ENCODE results near the gene TWF2.
A peak's percentile ranks its signal among the peaks of the same experiment; 100 is the strongest.
"Not testable (repeated sequence)": the region's sequence is repeated elsewhere in the genome, so short reads cannot be mapped to it uniquely, and the experiment has no call there.

Gene TWF2

GRCh38 chr3:52238761-52239701 lies at the start of gene TWF2:
Gene TWF2 (minus strand): TSS chr3:52239158. CDS start chr3:52239016, 142 bp downstream.
- peak; percentile 76 to 80 for DNase-seq (ENCODE audit: low read depth in 2 of 2)

- no peak for DNase-seq (ENCODE audit: low read depth in 2 of 2)
Observed at GRCh38 chr3:52288674-52289073, 49.7 kb upstream of the TWF2 start.

DNA sequence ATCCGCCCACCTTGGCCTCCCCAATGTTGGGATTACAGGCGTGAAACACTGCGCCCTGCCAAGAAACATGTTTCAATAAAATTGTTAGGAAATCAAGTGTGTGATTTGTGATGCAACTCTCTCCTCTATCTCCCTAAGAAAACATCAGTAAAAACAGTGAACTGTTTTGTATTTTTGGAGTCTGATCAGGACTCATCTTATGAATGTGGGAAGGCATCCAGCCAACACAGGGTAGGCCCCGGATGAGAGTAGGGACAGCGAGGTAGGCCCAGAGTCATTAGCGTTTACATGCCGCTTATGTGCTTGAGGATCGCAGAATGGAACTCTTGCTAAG lies 47.8 kb upstream of the TWF2 start:
- DNase-seq (ENCODE audit: low read depth in 2 of 2): no peak

DNA sequence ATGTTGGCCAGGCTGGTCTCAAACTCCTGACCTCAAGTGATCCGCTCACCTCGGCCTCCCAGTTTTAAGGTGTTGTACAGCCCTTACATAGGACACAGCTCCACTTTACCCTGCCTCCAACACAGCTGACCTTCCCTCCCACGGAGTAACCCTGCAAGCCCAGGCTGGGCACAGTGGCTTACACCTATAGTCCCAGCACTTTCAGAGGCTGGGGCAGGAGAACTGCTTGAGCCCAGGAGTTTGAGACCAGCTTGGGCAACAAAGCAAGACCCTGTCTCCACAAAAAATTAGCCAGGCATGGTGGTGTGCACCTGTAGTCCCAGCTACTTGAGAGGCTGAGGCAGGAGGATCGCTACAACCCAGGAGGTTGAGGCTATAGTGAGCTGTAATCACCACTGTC lies 45.1 kb upstream of the TWF2 start:
- not testable (repeated sequence) for DNase-seq (ENCODE audit: low read depth in 2 of 2)

- no peak for DNase-seq (ENCODE audit: low read depth in 2 of 2)
Observed at GRCh38 chr3:52283306-52283705, 44.3 kb upstream of the TWF2 start.

DNA sequence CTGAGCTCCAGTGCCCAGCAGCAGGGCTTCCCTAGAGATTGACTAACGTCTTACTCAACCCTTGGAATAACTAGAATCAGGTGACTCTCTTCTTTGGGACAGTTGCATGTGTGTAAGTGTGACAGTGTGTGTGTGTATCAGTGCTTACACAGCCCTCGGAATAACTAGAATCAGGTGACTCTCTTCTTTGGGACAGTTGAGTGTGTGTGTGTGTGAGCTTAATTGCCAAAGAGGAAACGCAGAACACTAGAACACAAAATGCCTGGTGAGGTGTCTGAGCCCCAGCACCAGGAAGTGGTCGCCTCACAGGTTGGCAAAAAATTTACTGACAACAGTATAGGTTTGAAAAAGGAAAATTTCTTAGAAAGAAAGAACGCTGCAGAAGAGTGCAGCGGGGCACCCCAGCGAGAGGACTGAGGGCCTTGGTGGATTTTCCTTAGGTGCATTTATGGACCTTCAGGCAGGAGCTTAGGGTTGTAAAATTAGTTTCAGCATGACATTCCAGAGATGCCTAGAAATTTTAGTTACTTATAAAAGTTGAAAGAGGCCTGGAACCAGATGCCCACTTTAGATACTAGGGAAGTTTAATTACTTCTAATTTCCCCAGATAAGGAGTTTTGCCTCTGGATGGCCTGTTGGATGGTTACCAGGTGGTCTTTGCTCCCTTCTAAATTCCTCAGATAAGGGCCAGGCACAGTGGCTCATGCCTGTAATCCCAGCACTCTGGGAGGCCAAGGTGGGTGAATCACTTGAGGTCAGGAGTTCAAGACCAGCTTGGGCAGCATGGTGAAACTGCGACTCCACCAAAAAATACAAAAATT lies 43.2 kb upstream of the TWF2 start:
- DNase-seq (ENCODE audit: low read depth in 2 of 2): no peak

DNA sequence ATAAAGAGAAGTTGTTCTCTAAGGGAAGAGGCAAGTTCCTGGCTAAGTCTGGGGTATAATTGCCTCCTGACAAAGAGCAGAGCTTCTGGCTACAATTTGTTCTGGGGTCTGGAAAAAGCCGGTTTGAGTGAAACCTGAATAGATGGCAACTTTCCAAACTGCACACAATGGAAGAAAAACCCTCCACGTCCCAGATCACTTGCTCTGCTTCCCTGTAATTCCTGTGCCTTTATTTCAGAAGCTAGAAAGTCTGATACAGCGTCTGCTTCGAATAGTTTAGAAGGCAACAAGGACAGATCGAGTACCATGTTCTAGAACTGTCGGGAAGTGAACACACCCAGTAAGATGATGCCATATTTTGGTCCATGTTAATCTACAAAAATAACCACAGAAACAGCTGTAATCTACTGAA lies 41.1 kb upstream of the TWF2 start:
- DNase-seq (ENCODE audit: low read depth in 2 of 2): no peak

DNA sequence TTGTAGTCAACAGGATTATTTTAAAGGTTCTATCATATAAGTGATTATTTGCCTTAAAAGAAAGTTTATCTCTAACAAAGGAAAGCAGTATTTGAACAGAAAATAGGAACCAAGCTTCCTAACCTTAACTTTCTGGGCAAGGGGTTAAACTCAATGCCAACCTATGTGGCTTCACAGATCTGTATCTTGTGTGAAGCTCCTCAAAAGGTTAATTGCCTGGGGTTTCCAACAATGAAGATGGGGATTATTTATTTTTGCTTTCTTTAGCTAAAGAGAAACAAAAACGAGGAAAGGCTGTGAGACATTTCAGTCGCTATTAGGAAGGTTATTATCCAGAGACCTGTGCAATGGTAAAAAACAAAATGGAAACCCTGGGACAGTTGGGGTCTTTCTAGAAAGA lies 40.6 kb upstream of the TWF2 start:
- no peak for DNase-seq (ENCODE audit: low read depth in 2 of 2)

DNA sequence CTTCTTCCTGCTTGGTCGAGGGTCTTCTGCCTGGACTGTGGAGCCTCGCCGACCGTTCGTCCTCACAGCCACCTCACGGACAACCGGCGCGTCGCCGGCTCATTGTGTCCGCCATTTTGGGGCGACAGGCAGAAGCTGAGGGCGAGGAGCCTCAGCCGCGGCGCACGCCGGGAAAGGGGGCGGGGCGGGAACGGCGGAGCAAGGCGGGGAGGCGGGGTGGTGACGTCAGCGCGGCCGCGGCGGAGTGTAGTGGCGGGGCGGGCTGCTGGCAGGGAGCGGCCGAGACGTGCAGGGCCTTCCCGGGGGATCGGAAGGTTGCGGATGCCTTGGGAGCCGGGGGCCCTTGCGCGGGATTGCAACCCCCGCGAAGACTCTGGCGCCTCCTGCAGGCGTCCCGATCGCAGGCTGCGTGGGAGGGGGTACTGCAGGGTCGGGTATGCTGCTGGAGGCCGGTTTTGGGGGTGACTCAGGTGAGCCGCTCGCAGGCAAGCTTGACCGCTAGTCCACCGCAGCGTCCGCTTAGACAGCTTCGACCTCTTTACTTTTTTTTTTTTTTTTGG lies 39.6 kb upstream of the TWF2 start, which contains the start of gene WDR82:
TSS of gene WDR82 (minus strand) at position 140 of the 560 bp plus-strand sequence. CDS start 288 bp downstream, outside the sequence.
- DNase-seq (ENCODE audit: low read depth in 2 of 2): peak; percentile 98 to 99

- DNase-seq (ENCODE audit: low read depth in 2 of 2): peak; percentile 44 to 46
Observed at GRCh38 chr3:52277972-52278509, 39.1 kb upstream of the TWF2 start.

DNA sequence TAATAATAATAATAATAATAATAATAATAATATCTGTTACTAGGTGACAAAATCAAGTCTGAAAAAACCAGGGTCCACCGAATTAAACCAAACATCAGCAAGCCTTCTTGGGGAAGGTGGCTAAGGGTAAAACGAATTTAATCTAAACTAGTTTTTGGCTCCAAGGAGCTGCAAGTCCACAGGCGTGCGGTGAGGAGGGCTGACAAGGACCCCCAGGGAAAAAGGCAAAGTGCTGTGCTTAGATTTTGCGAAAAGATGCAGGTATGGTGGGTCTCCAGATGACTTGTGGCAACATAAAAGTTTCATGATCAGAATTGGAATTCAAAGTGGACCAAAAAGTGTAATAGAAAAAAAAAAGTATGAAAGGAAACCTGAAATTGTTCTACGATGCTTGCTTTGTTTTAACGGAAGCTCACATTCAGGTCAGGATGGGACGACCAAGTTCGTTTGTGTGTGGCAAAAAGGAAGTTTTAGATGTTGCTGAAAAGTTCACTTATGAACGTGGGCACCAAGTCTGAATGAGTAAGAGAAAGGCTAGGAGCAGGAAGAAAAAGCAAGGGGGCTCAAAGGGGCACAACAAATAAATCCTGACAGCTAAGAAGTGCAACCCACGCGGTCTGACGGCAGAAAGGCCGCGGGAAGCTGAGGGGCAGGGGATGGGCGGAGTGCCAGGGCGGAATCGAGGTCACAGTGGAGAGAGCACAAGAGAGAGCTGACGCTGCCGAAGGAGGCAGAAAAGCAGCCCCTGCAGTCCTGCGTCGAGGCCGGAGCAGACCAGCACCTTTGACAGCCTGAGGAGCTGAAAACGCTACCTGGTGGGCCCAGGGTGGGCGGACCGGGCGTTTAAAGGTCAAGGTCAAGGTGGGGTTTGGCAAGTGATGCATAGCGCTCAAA lies 38.4 kb upstream of the TWF2 start:
- peak; percentile 53 to 75 for DNase-seq (ENCODE audit: low read depth in 2 of 2)

DNA sequence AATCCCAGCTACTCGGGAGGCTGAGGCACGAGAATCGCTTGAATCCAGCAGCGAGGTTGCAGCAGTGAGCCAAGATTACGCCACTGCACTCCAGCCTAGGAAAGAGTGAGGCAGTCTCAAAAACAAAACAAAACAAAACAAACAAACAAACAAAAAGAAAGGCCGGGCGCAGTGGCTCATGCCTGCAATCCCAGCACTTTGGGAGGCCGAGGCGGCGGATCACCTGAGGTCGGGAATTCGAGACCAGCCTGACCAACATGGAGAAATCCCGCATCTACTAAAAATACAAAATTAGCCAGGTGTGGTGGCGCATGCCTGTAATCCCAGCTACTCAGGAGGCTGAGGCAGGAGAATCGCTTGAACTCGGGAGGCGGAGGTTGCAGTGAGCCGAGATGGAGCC lies 35.8 kb upstream of the TWF2 start:
- not testable (repeated sequence) for DNase-seq (ENCODE audit: low read depth in 2 of 2)

- DNase-seq (ENCODE audit: low read depth in 2 of 2): no peak
Observed at GRCh38 chr3:52272831-52273230, 33.9 kb upstream of the TWF2 start.

- not testable (repeated sequence) for DNase-seq (ENCODE audit: low read depth in 2 of 2)
Observed at GRCh38 chr3:52272172-52272571, 33.2 kb upstream of the TWF2 start.

GRCh38 chr3:52270252-52270754 lies 31.3 kb upstream of the TWF2 start:
- no peak for DNase-seq (ENCODE audit: low read depth in 2 of 2)

- DNase-seq (ENCODE audit: low read depth in 2 of 2): no peak
Observed at GRCh38 chr3:52269776-52270175, 30.8 kb upstream of the TWF2 start.

- DNase-seq (ENCODE audit: low read depth in 2 of 2): no peak
Observed at GRCh38 chr3:52268036-52268435, 29.1 kb upstream of the TWF2 start.

DNA sequence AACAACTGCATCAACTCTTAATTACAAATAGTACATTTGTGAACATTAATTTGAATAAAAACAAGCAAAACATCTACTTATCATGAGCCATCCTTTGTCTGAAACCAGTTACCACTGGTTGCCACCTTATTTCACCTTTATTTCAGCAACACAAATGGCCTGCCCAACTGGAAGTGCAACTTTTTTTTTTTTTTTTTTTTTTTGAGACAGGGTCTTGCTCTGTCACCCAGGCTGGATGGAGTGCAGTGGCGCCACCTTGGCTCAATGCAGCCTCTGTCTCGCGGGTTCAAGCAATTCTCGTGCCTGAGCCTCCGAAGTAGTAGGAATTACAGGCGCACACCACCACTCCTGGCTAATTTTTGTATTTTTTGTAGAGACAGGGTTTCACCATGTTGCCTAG lies 26.4 kb upstream of the TWF2 start:
- no peak for DNase-seq (ENCODE audit: low read depth in 2 of 2)

- no peak for DNase-seq (ENCODE audit: low read depth in 2 of 2)
Observed at GRCh38 chr3:52262447-52262846, 23.5 kb upstream of the TWF2 start.

DNA sequence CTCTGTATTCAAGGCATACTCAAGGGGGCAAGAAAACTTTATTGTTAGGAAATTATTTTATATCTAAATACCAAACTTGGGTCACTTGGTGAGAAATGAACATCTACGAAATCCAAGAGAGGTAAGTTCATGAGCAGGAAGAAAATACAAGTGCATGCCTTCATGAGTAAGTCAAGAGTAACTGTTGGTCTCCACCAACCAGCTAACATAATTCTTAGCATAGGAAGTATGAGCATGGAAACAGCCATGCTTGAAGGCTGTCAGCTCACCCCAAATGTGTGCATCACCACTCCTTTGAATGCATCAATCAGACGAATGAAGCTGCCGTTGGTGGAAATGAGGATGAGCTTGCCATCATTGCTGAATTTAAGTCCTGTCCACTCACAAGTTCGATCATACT lies 20.5 kb upstream of the TWF2 start:
- no peak for DNase-seq (ENCODE audit: low read depth in 2 of 2)

DNA sequence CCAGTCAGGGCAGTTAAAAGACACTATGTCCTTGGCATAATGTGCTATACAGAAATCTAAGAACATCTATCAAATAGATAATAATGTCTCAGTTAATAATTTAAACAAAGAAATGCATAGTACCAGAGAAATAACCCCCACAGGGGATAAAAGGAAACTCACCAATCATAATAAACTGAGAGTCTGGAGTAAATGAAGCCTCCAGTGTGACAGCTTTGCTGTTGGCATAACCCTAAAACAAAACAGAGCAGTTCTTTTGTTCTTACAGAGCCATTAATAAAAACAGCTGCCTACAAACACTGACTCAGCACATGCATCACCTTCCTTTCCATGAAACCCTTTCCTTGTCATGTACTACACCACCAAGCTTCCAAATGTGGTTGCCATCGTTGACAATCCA lies 20.1 kb upstream of the TWF2 start:
- DNase-seq (ENCODE audit: low read depth in 2 of 2): no peak

Measured in activated CD4-positive, alpha-beta T cell treated with anti-CD3 and anti-CD28 coated beads for 24 hours (primary cell).